Measurements from ENCODE around the gene TIGD3.

TIGD3 gene, protein sequence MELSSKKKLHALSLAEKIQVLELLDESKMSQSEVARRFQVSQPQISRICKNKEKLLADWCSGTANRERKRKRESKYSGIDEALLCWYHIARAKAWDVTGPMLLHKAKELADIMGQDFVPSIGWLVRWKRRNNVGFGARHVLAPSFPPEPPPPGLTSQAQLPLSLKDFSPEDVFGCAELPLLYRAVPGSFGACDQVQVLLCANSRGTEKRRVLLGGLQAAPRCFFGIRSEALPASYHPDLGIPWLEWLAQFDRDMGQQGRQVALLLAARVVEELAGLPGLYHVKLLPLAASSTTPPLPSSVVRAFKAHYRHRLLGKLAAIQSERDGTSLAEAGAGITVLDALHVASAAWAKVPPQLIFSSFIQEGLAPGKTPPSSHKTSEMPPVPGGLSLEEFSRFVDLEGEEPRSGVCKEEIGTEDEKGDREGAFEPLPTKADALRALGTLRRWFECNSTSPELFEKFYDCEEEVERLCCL

DNA sequence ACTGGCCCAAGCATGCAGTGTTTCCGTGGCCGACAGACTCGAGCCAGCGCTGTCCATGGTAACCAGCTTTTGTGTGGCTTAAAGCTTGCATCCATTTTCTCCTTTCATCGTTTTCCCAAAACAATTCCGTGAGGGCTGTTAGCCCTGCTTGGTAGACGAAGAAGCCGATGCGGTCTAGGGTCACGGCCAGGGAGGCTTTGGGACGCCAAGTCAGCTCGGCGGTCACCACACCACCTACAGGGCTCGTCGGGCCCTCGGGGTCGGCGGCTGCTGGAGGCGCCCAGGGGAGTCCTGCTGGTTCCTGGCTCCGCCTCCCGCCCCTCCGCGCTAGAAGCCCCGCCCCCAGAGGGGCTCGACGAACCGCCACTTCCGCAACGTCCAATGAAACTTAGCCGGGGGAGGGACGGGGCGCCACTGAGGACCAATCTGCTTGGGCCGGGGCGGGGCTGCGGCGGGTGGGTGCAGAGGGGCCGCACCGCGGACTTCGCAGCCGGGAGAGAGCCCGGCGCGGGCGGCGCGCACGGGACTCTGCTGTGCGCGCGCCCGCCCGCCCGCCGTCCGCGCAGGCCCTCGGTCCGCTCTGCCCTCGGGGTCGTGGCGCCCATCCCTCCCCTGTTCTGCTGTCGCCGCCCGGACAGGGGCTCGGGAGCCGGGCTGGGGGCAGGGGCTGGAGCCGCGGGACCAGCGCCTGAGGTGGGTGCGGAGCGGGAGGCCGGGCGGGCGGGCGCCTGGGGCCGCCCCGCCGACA is at the start of gene TIGD3:
TSS of gene TIGD3 (plus strand) at position 487 of the 748 bp plus-strand sequence. CDS start 1,058 bp downstream, outside the sequence.
- DNase-seq = peak; percentile 95

DNA sequence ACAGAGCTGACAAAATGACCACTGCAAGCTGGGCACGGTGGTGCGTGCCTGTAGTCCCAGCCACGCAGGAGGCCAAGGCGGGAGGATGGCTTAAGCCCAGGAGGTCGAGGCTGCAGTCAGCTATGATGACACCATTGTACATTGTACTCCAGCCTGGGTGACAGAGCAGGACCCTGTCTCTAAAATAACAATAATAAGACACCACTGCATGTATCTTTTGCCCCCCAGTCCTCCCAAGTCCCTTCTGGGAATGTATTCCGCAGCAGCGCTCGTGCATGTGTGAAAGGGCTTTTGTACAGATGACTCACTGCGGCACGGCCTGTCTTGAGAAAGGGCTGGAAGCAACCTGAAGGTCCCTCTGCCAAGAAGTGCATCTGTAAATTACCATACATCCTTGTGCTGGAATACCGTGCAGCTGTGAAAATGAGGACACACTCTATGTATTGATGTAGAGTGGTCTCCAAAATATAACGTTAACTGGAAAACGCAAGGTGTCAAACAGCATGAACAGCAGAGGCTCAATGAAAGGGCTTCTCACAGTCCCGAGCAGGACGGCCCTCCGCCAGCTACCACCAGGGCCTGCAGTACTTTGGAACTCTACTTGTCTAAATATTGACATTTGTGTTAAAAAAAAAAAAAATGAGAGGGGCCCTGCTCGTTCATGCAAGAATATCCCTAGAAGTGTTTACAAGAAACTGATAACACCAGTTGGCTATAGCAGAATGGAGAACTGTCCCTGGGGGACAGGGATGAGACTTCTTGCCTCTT is 48.9 kb upstream of the TIGD3 start:
- no peak for DNase-seq

DNA sequence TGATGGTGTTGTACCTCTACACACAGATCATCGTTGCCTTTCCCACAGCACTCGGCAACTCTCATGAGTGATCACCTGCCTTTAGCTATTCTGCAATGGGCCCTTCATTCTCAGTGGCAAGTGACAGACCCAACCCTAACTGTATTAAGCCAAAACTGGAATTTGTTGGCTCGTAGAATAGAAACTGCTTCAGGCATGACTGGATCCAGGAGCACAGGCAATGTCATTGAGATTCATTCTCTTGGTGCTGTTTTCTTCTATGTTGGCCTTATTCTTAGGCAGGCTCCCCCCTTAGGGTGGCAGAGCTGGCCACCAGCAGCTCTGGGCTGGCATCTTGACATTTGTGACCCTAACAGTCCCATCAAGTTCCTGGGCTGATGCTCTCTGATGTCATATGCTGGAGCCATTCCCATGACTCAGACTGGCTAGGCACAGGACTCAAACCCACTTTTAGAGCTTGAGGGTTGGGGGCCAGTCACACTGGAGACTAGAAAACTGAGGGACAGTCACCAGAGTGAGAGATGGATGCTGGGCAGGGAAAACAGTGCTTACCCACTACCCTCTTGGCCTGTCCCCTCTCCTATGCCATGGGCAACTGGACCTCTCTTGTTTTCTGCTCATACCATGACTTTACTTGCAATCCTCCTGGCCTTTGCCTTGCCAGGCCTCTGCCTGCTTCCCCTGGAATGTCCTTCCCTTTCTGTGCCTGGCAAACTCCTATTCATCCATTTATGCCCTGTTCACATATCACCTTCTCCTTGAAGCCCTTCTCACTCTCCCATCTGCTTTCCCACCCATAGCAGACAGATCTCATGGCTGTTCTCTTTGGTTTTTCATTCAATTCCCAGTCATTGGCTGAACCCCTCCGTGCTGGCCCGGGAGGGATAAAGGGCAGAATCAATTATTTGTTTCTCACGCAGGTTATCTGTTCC is 47.0 kb upstream of the TIGD3 start:
- DNase-seq = no peak

DNA sequence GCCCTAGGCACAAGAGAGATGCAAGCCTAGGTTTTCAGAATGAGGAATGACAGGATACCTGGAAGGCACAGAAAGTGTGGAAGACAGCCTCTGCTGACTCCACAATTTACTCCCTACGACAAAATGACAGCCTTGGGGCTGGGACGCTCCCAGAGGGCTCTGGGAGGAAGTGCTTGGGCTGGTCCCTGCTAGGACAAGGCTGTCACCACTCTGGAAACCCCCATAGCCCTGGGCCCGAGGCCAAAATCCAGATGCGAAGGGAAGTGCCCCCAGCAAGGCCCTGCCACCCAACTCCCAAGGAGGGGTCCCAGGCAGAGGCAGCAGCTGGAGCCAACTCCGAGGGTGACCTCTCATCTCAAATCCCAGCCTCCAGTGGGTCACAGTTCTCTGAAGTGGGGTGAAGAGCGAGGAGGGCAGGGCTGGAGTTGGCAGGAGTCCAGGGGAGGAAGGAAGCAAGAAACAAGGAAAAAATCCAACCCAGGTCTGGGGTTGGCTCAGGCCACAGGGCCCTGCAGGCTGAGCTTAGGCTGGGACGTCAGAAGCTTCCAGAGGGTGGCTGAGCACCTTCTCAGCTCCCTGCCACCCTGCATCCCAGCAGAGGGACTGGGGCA is 46.2 kb upstream of the TIGD3 start:
- DNase-seq = no peak

DNA sequence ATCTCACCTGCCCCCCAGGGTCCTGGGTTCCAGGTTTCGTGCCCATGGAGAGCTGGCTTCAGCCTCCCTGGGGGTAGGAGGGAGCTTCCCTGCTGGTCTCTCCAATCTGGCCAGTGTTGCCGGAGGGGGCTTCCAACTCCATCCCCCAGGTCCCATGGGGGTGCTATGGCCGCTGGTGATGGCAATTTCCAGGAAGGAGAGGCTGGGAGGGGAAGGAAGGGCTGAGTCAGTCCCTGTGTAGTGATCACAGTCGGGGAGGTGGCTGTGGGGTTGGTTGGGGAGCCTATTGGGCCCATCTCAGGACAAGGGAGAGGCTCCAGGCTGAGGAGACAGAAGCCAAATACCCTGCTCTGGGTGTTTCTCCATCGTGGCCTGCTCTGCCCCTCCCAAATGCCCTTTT is 45.5 kb upstream of the TIGD3 start:
- DNase-seq = no peak

DNA sequence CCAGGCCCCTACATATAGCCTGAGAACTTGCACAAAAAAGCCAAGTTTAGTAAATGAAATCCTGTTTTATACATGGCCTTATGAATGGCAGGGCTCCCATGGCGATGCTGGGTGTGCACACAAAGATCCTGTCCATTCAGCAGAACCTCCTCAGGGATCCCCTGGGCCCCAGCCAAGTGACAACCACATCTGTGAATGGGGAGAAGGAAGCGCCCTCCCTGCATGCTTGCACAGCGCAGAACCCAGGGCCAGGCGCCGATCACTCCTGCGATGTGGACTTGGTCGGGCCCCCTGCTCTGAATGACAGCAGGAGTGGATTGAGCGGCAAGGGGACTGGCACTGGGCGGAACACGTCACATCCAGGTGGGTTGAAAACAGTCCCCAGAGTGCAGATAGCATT is 44.3 kb upstream of the TIGD3 start:
- peak; percentile 27 to 35 for DNase-seq

DNA sequence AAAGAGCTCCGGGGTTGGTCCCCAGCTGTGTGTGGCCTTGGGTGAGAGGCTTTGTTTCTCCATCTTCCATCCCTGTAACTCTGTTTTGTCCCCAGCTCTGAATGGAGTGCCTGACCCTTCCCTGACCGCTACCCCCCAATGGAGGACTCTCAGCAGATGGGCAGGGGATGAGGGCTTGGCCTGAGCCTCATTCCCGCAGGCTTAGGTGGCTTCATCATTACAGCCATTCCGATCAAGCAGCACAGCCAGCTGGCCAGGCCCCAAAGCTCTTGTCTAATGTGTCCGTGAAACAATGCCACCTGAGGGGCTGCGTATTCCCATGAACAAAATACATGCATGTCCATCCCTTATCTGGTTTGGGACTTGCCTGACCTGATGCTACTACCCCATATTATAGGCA is 43.8 kb upstream of the TIGD3 start:
- DNase-seq = no peak

DNA sequence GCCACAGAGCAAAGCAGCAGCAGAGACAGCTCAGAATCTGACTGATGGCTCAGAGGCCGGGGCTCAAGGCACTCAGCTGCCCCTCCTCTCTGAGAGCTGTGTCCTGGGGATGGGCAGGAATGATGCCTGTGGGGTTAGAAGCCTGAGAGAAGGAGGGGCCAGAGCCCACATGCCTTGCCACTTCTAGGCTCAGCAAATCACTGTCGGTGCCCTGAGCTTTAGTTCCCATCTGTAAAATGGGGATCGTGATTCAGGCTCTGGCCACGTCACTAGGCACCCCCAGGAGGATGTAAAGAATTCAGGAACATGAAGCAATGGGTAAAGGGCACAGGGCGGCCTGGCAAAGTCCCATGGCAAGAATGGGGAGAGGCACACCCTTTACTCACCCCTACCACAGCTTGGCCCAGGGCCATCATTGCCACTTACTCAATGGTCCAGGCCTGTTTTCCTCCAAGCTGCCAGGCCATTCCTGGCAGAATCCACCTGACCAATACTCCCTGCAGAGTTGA is 43.3 kb upstream of the TIGD3 start:
- DNase-seq = no peak

DNA sequence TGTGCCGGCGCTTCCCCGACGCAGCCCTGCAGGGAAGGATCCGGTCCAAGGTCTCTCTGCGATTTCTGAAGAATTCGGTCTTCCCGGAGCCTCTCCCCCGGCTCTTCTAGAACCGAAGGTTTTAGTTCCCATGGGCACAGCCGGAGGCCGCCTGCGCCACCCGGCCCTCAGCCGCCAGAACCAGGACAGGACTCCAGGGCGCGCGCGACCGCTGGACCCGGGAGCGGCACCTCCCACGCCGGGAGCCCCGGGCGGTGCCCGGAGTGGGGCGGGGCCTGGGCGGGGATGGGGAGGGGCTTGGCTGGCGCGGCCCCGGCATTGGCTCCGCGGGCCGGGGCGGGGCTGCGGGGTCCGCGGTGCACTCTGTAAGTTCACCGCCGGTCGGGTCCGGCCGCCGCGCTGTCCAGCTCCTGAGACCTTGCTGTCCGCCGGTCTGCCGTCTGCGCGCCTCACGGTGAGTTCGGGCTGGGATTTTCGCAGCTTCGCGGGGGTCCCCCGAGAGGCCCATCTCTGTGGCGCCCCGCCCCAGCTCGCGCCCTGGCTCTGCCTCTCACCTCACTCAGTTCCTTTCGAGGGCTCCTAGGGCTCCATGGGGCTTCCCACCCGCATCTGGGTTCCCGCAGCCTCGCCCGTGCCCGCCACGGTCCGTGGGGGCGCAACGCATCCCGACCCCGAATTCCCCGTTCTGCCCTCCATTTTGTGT is 39.9 kb upstream of the TIGD3 start, which contains the start of gene CDC42EP2:
TSS of gene CDC42EP2 (plus strand) at position 366 of the 703 bp plus-strand sequence. CDS start 6,033 bp downstream, outside the sequence.
- peak; percentile 52 to 60 for DNase-seq

DNA sequence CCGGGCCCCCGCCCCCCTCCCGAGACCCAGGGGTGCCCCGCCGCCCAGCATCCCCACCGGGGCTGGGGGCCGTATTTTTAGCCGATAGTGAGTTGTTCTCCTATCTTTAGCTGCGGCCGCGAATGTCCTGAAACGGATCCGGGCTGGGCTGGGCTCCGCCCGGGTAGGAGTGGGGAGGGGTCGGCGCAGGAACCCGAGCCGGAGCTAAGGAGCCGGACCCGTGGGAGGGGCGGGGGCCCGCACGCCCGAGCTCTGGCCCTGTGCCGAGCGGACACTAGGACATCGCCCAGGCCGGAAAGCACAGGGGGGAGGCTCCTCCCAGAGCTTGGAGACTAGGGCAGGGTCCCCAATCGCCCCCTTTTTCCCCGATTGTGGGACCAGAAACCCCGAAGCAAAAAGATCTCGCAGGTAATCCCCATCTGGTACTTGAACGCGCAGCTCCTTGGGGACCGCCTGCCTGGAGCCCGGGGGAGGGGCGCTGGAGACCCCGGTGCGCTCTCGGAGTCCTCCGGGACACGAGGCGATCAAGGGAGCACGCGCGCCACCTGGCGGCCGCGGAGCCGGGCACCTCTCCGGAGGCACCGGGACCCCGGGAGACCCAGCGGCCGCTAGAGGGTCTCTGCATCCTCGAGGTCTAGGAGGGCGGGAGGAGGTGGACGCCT is 39.2 kb upstream of the TIGD3 start:
- peak; percentile 61 for DNase-seq

DNA sequence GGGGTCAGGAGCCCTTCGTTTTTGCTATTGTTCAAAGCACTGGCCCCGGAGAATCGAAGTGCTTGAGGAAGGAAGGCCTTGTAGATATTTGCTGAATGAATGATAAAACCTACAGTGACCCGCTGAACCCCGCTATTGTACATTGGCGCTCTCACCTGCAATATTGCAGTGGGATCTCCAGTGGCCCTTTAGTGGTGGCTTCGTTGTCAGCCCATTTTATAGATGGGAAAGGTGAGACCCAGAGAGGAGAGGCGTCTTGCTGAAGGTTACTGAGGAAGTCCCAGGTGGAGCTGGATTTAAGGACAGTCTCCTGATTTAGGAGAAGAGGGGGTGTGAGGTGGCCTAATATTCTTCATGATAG is 38.7 kb upstream of the TIGD3 start:
- no peak for DNase-seq

DNA sequence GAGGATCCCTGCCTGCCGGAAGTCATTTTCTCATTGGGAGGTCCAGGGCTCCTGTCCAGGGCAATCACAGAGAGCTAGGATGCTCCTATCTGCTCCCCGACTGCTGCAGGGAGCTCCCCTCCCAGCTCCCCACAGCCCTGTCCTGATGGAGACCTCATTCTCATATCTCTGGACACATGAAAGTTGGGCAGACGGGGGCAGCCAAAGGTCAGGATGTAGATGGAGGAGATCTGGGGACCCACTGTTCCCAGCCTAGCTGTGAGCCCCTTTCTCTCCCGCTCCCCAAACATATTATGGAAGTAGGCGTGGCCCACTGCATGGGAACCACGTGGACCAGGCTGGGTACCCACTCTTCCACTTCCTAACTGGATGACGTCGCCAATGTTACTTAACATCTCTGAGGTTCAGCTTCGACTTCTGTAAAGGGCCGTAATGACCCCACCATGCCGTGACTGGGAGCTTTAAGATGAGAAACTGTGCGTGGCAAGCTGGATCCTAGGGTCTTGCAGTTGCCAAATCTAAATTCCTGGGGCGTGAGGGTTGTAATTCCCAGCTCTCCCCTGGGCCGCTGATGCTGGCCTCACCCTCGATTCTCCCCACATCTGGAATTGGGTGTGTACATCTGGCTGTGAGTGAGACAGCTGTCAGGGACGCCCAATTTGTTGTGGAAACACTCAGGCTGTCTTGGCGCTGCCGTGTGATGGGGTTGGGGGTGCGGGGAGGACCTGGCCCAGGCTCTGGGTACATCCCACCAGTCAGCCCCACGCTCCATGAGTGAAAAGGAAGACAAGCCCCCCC is 38.1 kb upstream of the TIGD3 start:
- DNase-seq = no peak

DNA sequence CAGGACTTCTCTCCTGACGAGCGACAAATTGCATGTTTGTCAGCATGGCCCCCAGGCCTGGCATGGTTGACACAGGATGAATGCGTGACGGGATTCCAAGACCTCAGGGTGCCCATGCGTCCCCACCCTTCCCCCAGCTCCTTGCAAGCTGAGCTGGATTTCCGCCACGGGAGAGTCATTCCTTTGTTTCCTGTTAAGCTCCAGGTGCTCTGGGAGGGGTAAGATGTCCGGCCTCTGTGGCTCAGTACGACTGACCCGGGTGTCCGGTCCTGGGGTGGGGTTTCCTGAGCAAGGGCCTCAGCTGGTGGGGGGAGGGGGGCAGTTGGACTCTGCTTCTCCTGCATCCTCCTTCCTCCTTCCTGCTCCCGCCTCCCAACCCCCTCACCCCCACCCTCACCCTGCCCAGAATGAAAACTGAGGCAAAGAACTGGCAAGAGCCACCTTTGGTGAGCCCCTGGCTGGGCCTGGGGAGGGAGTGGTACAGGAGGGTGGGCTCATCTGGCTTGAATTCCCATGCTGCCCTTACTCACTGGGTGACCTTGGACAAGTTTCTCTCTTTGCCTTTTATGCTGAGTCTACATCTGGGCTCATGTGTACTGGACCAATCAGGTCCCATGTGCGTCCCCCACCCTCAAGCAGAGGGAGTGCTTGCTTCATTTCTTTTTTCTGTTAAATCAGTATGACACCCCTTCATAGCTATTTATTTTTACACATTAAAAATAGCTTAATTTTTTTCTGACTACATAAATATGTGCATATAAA is 37.3 kb upstream of the TIGD3 start:
- DNase-seq = peak in 1 of 2 experiments; percentile 9

DNA sequence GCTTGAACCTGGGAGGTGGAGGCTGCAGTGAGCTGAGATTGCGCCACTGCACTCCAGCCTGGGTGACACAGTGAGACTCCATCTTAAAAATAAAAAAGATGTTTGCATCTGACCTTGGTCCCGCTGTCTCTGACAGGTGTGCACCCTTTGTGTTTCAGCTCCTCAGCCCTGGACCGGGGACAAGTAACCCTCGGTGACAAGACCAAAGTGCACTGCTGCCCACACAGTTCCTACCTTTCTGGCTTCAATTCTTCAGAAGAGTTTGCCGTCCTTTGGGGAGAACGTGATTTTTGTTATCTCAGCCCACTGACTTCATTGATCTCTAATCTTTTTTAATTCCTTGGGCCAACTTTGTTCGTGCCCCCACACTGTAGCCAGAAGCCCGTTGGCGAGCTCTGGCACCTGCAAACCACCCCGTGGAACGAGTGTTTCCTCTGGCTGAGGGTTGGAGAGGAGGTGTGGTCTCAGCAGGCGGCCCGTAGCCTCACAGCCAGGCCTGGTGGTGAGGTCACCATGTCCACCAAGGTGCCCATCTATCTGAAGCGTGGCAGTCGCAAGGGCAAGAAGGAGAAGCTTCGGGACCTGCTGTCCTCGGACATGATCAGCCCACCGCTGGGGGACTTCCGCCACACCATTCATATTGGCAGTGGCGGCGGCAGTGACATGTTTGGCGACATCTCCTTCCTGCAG is 34.0 kb upstream of the TIGD3 start:
- DNase-seq = no peak

DNA sequence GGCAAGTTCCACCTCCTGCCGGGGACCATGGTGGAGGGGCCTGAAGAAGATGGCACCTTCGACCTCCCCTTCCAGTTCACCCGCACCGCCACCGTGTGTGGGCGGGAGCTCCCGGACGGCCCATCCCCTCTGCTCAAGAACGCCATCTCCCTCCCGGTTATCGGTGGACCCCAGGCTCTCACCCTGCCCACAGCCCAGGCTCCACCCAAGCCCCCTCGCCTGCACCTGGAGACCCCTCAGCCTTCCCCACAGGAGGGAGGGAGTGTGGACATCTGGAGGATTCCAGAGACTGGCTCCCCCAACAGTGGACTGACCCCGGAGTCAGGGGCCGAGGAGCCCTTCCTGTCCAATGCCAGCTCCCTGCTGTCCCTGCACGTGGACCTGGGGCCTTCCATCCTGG is 33.5 kb upstream of the TIGD3 start:
- no peak for DNase-seq

DNA sequence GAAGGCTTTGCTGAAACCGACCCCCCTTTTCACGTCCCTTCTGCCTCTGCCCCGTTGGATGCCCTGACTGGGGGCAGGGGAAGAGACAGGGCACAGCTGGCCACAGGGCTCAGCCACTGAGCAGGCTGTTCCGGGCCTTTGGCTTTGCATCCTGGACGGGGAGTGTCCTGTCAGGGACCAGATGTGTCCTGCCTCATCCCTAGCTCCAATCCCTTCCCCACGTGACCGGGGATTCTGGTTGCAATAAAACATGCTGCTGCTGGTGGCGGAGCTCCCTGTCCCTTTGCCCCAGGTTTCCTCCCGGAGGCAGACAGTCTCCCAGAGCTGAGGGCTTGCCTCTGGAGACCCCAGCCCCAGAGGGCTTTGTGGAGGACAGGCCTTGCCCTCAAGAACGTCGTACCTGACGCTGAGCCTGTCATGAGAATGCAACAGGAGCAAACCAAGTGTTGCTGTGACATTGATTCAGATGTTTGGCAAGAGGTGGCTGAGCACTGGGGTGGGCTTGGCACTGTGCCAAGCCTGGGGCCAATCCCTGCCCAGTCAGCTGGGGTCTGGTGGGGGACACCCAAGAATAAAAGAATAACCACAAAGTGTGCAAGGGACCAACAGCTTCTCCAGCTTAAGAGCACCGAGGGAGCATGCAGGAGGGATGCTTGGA is 32.6 kb upstream of the TIGD3 start:
- no peak for DNase-seq

DNA sequence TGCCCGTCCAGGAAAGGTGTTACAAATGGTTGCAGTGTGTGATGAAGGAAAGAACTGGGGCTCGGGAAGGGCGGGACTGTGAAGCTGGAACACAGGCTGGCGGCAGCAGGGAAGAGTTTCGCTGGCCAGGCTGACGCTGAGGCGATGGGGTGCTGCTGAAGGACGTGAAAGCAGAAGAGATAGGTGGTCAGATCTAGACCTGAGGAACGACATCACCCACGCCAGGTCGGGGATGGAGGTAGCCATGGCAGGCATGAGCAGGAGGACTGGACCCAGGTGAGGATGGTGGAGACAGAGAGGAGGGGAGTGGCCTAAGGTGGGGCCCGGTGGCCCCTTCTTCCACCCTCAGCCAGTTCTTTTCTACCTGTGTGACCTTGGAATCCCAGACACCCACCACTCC is 30.7 kb upstream of the TIGD3 start:
- DNase-seq = no peak

Measured in NCI-H2081 (cell line).